Prostate gland (tissue), 2 donors: ENCODE results near the gene FHDC1. TPM values are rescaled to one million over a fixed set of nuclear protein-coding genes. Genes with fewer than 3 reads are reported as not detected.

Experiments used
- DNase-seq: peaks from one replicate; pipeline ENCODE4 v3.0.0-alpha.2; 2019; ENCODE audit warnings: low spot score
- H3K27ac ChIP-seq, 2 donors: fragments of 200-600 bp; sonication (generic); 2 replicates each; pipeline ENCODE4 v1.5.1; 2017 to 2019
- H3K27me3 ChIP-seq: fragments of 200-600 bp; sonication (generic); replicated peaks from 2 replicates; pipeline ENCODE4 v1.5.1; 2019; ENCODE audit not compliant: insufficient read depth
- H3K36me3 ChIP-seq, 2 donors: fragments of 200-600 bp; sonication (generic); 1 replicate in 1 of 2; 2 replicates in 1 of 2; pipeline versions ENCODE4 v1.5.1 to v1.8.1; 2017 to 2019
- H3K4me1 ChIP-seq: fragments of 200-600 bp; sonication (generic); replicated peaks from 2 replicates; pipeline ENCODE4 v1.5.1; 2019
- H3K4me3 ChIP-seq, 2 donors: fragments of 200-600 bp; sonication (generic); 2 replicates each; pipeline ENCODE4 v1.5.1; 2017 to 2019
- H3K9me3 ChIP-seq: fragments of 200-600 bp; sonication (generic); 2 replicates; pipeline ENCODE4 v1.5.1; 2017
- POLR2A ChIP-seq: fragments of 450-650 bp; IDR thresholded peaks from one replicate; pipeline ENCODE4 v1.6.1; 2016; ENCODE audit warnings: antibody characterized with exemption, mild to moderate bottlenecking
- POLR2AphosphoS5 ChIP-seq: sonication (generic); formaldehyde crosslinking; IDR thresholded peaks from one replicate; pipeline ENCODE4 v1.6.1; 2017; ENCODE audit warnings: antibody characterized with exemption
- WGBS: methylation state at CpG from one replicate; pipeline ENCODE4 v1.1.5; 2018; 5-methylcytosine and 5-hydroxymethylcytosine counted together
- intact Hi-C: fragments of 100-400 bp; cut with DNase I; formaldehyde crosslinking; loops from one replicate; pipeline ENCODE4 v1.14.2; 2022
- total RNA-seq, 2 donors: library from RNA; depleted of rRNA; stranded (reverse); fragments of >200 nt; gene quantifications; one replicate each; pipeline ENCODE4 v1.1.0, GENCODE V29; 2016
- TF ChIP-seq, protein P1 (sequence below), 4 experiments: fragments of 200-600 bp in 2 of 4; fragments of 450-650 bp in 2 of 4; sonication (generic) in 2 of 4; IDR thresholded peaks; 1 replicate in 3 of 4; 2 replicates in 1 of 4; pipeline ENCODE4 v1.5.1; 2016 to 2019; ENCODE audit warnings: antibody characterized with exemption in 4 of 4, mild to moderate bottlenecking in 2 of 4, moderate library complexity in 2 of 4

The FHDC1 gene
- total RNA-seq, 2 donors from 2014 or later = 11.0 to 15.3 TPM

DNA sequence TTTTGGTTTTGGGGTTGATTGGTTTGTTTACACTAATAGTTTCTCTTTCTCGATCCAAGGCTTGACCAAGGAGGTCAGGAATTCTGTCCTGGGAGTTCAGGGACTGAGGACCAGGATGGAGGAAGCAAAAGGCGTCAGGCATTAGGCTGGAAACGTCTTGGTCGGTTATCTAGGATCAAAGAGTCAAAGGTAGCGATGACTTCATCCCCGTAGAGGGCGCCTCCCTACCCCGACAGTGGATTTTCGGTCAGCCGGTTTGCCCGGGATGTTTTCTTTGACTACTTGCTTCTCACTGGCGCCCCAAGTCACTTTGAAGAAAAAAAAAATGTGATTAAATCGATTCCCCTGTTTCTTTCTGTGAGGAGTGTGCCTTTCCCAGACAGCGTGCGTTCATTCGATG is 980 bp upstream of the FHDC1 start:
- Histone ChIP-seq H3K36me3 (no peaks in the 10 kb centered on the region), H3K27me3 (no peaks in the 10 kb centered on the region), H3K27ac (peak overlapping the region; percentile 86 to 87), H3K9me3 (no peaks in the 10 kb centered on the region), H3K4me1 (no peaks in the 10 kb centered on the region), H3K4me3 (no peak overlapping the region)
- no peak for TF ChIP-seq POLR2A
- TF ChIP-seq POLR2AphosphoS5 = no peak
- TF ChIP-seq, protein P1, sequence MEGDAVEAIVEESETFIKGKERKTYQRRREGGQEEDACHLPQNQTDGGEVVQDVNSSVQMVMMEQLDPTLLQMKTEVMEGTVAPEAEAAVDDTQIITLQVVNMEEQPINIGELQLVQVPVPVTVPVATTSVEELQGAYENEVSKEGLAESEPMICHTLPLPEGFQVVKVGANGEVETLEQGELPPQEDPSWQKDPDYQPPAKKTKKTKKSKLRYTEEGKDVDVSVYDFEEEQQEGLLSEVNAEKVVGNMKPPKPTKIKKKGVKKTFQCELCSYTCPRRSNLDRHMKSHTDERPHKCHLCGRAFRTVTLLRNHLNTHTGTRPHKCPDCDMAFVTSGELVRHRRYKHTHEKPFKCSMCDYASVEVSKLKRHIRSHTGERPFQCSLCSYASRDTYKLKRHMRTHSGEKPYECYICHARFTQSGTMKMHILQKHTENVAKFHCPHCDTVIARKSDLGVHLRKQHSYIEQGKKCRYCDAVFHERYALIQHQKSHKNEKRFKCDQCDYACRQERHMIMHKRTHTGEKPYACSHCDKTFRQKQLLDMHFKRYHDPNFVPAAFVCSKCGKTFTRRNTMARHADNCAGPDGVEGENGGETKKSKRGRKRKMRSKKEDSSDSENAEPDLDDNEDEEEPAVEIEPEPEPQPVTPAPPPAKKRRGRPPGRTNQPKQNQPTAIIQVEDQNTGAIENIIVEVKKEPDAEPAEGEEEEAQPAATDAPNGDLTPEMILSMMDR (IDR thresholded peaks at IDR 0.05) = peak in 1 of 4 experiments; percentile 10
- 57% methylated on average over 16 of the region's 16 CpGs for WGBS
- intact Hi-C loops = no loop called here
- DNase-seq = no peak

DNA sequence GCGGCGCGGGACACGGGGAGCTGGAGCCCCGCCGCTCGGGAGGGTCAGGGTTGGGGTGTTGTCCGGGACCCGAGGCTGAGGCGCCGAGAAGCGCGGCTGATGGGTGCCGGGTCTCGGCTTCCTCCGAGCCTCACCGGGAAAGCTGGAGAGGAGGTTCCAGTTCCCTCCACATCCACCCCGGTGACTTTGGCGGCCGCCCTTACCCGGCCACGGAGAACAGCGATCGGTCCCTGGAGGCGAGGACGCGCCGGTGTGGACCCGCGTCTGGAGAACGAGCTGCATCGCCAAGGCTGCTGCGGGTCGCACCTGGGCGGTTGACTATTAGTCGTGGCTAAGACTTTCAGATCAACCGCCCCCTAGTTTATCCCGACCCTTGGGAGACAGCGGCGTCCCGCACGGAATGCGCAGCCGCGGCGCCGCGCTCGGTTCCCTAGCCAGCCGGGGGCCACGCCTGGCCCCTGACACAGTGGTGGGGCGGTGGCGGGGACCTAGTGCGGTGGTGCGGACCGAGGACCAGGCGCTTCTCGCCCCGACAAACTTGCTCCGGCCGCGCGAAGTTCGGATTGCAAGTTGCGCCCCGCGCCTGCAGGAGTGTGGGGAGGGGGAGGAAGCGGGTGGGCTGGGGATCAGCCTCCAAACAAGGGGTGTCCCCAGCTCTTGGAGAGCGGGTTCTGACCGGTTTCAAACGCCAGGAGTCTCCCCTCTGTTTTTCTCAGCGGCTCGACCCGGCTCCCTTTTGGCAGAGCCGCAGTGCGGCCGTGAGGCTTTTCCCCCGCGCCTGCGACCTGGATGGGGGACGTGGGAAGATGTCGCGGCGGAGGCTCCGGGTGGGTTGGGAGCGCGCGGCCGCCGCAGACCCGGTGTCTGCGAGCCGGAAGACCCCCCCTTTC is 568 bp downstream of the FHDC1 start:
- intact Hi-C loops = no loop called here
- Histone ChIP-seq H3K27me3 (no peaks in the 10 kb centered on the region), H3K36me3 (no peaks in the 10 kb centered on the region), H3K27ac (peak overlapping the region; percentile 86 to 87), H3K4me3 (peak overlapping the region; percentile 39 to 78), H3K9me3 (no peaks in the 10 kb centered on the region), H3K4me1 (no peaks in the 10 kb centered on the region)
- DNase-seq = peak; percentile 23
- WGBS = under 1% methylated on average over 61 of the region's 93 CpGs
- TF ChIP-seq POLR2A (no peak), POLR2AphosphoS5 (no peak)
- TF ChIP-seq, protein P1 (IDR thresholded peaks at IDR 0.05) = peak in 1 of 4 experiments; percentile 7

DNA sequence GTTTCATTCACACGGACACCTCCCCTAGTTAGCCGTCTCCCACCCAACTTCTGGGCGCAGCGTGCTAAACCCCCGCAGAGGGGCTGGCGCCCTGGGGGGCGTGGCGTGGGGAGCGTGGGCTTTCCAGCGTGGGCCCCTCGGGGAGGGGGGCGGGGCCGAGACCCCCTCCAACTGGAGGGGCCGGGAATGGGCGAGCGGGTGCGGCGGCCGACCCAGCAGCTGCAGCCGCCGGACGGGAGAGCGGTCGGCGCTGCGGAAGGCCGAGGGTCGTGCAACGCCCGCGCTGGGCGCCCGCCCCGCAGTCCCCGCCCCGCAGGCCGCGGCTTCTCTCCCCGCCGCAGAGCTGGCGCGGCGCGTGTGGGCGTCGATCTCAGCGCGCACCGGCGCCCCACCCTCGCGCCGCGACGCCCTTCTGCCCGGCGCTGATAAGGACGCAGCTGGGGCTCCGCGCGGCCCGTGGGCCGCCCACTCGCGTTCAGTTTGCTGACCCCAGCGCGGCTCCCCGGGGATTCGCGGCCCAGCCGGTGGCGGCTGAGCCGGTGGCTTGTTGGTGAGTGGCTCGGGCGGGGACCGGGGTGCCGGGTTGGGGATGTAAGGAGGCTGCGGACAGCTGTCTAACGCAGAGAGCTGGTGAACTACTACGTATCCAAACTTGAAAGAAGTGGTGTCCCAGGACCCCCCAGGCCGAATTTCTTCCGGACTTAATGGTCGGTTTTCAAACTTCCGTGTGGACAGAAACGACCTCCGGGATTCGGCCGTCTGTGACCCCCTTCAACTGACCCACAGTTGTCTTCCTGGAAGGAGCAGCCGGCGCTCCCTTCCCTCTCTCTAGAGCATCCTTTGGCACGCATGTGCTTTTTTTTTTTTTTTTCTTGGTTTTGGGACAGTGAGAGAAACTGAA is 1.5 kb downstream of the FHDC1 start:
- Histone ChIP-seq H3K4me3 (peak overlapping the region; percentile 39 to 78), H3K9me3 (no peaks in the 10 kb centered on the region), H3K36me3 (no peaks in the 10 kb centered on the region), H3K27ac (peak overlapping the region; percentile 86 to 87), H3K4me1 (no peaks in the 10 kb centered on the region), H3K27me3 (no peaks in the 10 kb centered on the region)
- 2% methylated on average over 67 of the region's 91 CpGs for WGBS
- intact Hi-C loops = no loop called here
- peak; percentile 21 for DNase-seq
- TF ChIP-seq POLR2AphosphoS5 (no peak), POLR2A (peak; percentile 18)
- TF ChIP-seq, protein P1 (IDR thresholded peaks at IDR 0.05) = no peak

DNA sequence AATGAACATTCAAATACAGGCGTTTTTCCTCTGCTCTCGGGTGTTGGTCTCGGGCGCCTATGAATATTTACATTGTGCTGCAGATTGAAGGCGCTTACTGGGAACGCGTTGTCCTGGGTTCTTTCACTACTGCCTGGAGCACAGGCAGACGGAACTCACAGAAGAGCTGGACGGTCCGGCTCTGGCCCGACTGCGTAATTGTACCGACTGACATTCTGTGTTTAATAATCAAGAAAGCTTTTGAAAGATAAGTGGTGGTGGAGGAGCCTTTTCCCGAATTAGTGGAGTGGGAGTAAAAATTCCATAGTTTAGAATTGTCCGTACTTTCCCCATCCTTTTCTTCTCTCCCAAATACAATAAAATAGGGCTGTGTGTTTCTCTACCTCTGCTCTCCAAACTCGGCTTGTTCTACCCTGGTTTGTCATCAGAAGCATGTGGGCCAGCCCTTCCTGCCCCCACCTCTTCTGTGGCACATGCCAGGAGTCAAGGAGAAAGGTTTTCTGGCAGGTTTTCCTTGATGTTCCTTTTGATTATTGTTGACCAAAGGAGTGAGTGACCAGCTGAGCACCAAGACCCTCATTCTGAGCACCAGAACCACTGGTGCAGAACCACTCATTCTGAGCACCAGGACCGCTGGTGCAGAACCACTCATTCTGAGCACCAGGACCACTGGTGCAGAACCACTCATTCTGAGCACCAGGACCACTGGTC is 2.3 kb downstream of the FHDC1 start:
- peak; percentile 33 for DNase-seq
- TF ChIP-seq POLR2A = no peak
- TF ChIP-seq POLR2AphosphoS5 = no peak
- TF ChIP-seq, protein P1 (IDR thresholded peaks at IDR 0.05) = no peak
- no peaks in the 10 kb centered on the region for H3K27me3 ChIP-seq
- H3K9me3 ChIP-seq = no peaks in the 10 kb centered on the region
- H3K27ac ChIP-seq = peak overlapping the region in 1 of 2 donors; percentile 87
- peak overlapping the region; percentile 39 to 78 for H3K4me3 ChIP-seq
- 10% methylated on average over 17 of the region's 17 CpGs for WGBS
- intact Hi-C loops = no loop called here
- H3K4me1 ChIP-seq = no peaks in the 10 kb centered on the region
- H3K36me3 ChIP-seq = no peaks in the 10 kb centered on the region
